LoVo (cell line): ENCODE measurements around the gene TBC1D22A.

ENCODE experiments used
- DNase-seq: peaks from one replicate; pipeline ENCODE4 v3.0.0-alpha.2; 2016; ENCODE audit warnings: low spot score

The TBC1D22A gene

GRCh38 chr22:47191671-47192650 lies 429.5 kb downstream of the TBC1D22A start:
- DNase-seq = no peak

- peak; percentile 33 for DNase-seq
Observed at GRCh38 chr22:47192651-47193437, 430.4 kb downstream of the TBC1D22A start.

- no peak for DNase-seq
Observed at GRCh38 chr22:47193606-47194329, 431.3 kb downstream of the TBC1D22A start.

- no peak for DNase-seq
Observed at GRCh38 chr22:47194476-47195155, 432.2 kb downstream of the TBC1D22A start.

- DNase-seq = no peak
Observed at GRCh38 chr22:47195156-47195483, 432.7 kb downstream of the TBC1D22A start.

GRCh38 chr22:47195484-47196165 lies 433.2 kb downstream of the TBC1D22A start:
- no peak for DNase-seq

GRCh38 chr22:47196166-47196849 lies 433.9 kb downstream of the TBC1D22A start:
- DNase-seq = no peak

GRCh38 chr22:47196881-47197772 lies 434.7 kb downstream of the TBC1D22A start:
- DNase-seq = no peak

GRCh38 chr22:47197773-47198500 lies 435.5 kb downstream of the TBC1D22A start:
- DNase-seq = no peak

- DNase-seq = no peak
Observed at GRCh38 chr22:47198801-47199251, 436.4 kb downstream of the TBC1D22A start.

- DNase-seq = no peak
Observed at GRCh38 chr22:47199261-47199978, 437.0 kb downstream of the TBC1D22A start.

GRCh38 chr22:47199979-47200272 lies 437.5 kb downstream of the TBC1D22A start:
- no peak for DNase-seq

GRCh38 chr22:47200273-47201051 lies 438.0 kb downstream of the TBC1D22A start:
- DNase-seq = no peak

- no peak for DNase-seq
Observed at GRCh38 chr22:47201186-47201995, 438.9 kb downstream of the TBC1D22A start.

- DNase-seq = no peak
Observed at GRCh38 chr22:47201996-47202818, 439.8 kb downstream of the TBC1D22A start.
